ENCODE data around the gene EXOSC1.
A peak's percentile ranks its signal among the peaks of the same experiment; 100 is the strongest.
"Not testable (repeated sequence)": the region's sequence is repeated elsewhere in the genome, so short reads cannot be mapped to it uniquely, and the experiment has no call there.

The EXOSC1 gene

GRCh38 chr10:97407952-97408248 is 37.9 kb downstream of the EXOSC1 start:
- DNase-seq (ENCODE audit: low spot score), result no peak

- peak; percentile 86 for DNase-seq (ENCODE audit: low spot score)
Observed at GRCh38 chr10:97407211-97407951, 38.4 kb downstream of the EXOSC1 start.

- not testable (repeated sequence) for DNase-seq (ENCODE audit: low spot score)
Observed at GRCh38 chr10:97406483-97406882, 39.3 kb downstream of the EXOSC1 start.

GRCh38 chr10:97406064-97406463 is 39.7 kb downstream of the EXOSC1 start:
- DNase-seq (ENCODE audit: low spot score), result no peak

GRCh38 chr10:97404044-97404443 is 41.8 kb downstream of the EXOSC1 start:
- DNase-seq (ENCODE audit: low spot score), result no peak

GRCh38 chr10:97401455-97401919 is 44.3 kb downstream of the EXOSC1 start:
- no peak for DNase-seq (ENCODE audit: low spot score)

- peak; percentile 97 for DNase-seq (ENCODE audit: low spot score)
Observed at GRCh38 chr10:97400665-97401454, 44.9 kb downstream of the EXOSC1 start, which contains the start of gene RRP12. Gene RRP12, minus strand, starts transcription at chr10:97401340. Its CDS starts 109 bp downstream, at chr10:97401231.

GRCh38 chr10:97399843-97400545 is 45.8 kb downstream of the EXOSC1 start:
- peak; percentile 71 for DNase-seq (ENCODE audit: low spot score)

- DNase-seq (ENCODE audit: low spot score), result no peak
Observed at GRCh38 chr10:97396056-97396455, 49.8 kb downstream of the EXOSC1 start.

- DNase-seq (ENCODE audit: low spot score), result no peak
Observed at GRCh38 chr10:97393034-97393573, 52.7 kb downstream of the EXOSC1 start.

- no peak for DNase-seq (ENCODE audit: low spot score)
Observed at GRCh38 chr10:97390091-97390490, 55.7 kb downstream of the EXOSC1 start.

GRCh38 chr10:97388152-97388551 is 57.7 kb downstream of the EXOSC1 start:
- no peak for DNase-seq (ENCODE audit: low spot score)

Data from SW480 (cell line).